Measurements from ENCODE around the gene CISH. TPM values are rescaled to one million over a fixed set of nuclear protein-coding genes. Genes with fewer than 3 reads are reported as not detected.
A peak's percentile ranks its signal among the peaks of the same experiment; 100 is the strongest.

CISH gene
- total RNA-seq, 1 experiment from 2014 or later: 2.3 TPM

- Histone ChIP-seq H3K79me2 (ENCODE audit: low read length) (peaks cover 95% of the 10 kb centered on the region), H3K36me3 (ENCODE audit: low read depth, low read length) (peaks cover 17% of the 10 kb centered on the region), H3K4me1 (ENCODE audit: insufficient read depth, low read length) (peaks cover 92% of the 10 kb centered on the region), H3K9me3 (ENCODE audit: low read length) (no peaks in the 10 kb centered on the region), H3K9ac (ENCODE audit: low read length) (no peak overlapping the region), H3K9me2 (replicated peaks; ENCODE audit: low read length) (no peaks in the 10 kb centered on the region), H4K20me1 (ENCODE audit: low read length) (no peaks in the 10 kb centered on the region), H3K4me3 (ENCODE audit: low read length) (no peak overlapping the region), H3K27ac (ENCODE audit: low read length) (0 out of 2 replicates have a peak overlapping the region, but pooled peaks have one; percentile 6), H2AFZ (ENCODE audit: low read length) (no peak overlapping the region), H3F3A (ENCODE audit: low read length, unreplicated experiment) (no peaks in the 10 kb centered on the region), H3K4me2 (ENCODE audit: low read length) (peak overlapping the region; percentile 52), H3K27me3 (ENCODE audit: low read length) (no peaks in the 10 kb centered on the region)
- intact Hi-C loops (cut with micrococcal nuclease): loop anchor here (5.0 kb wide), 1 partner anchor 348 kb away; no protein-coding TSS in a partner anchor
- POLR2A ChIA-PET (ENCODE audit: unreplicated experiment): interaction anchor here (0.7 kb wide), 1 partner anchor 11 kb away, joined by 3 read pairs; no protein-coding TSS in a partner anchor
- DNase-seq (no peak), ATAC-seq (no peak)
- CTCF ChIA-PET: no interaction called here
- TF ChIP-seq CTCF (conservative IDR thresholded peaks at IDR 0.05; ENCODE audit: low read depth, low read length) (no peak), EZH2 (IDR thresholded peaks at IDR 0.05; ENCODE audit: low read length, unreplicated experiment) (no peak)
- no TSS peak for BruUV-seq (replicated peaks)
These were observed 12.4 kb upstream of the CISH start for GRCh38 chr3:50623840-50624474.

- no peak overlapping the region for H3K4me3 ChIP-seq (ENCODE audit: low read length)
- no peak overlapping the region for H3K4me2 ChIP-seq (ENCODE audit: low read length)
- ChIA-PET POLR2A (ENCODE audit: unreplicated experiment) (interaction anchor here (0.7 kb wide), 1 partner anchor 12 kb away, joined by 3 read pairs; no protein-coding TSS in a partner anchor), CTCF (no interaction called here)
- peaks cover 17% of the 10 kb centered on the region; the same call in 1 of the 2 replicates for H3K36me3 ChIP-seq (ENCODE audit: low read depth, low read length)
- no TSS peak for BruUV-seq (replicated peaks)
- no peak for ATAC-seq
- H3K9ac ChIP-seq (ENCODE audit: low read length): no peak overlapping the region
- no peaks in the 10 kb centered on the region for H3K27me3 ChIP-seq (ENCODE audit: low read length)
- no peak overlapping the region for H2AFZ ChIP-seq (ENCODE audit: low read length)
- DNase-seq: no peak
- intact Hi-C loops (cut with micrococcal nuclease): loop anchor here (5.0 kb wide), 1 partner anchor 349 kb away; no protein-coding TSS in a partner anchor
- H3K9me3 ChIP-seq (ENCODE audit: low read length): no peaks in the 10 kb centered on the region
- no peaks in the 10 kb centered on the region for H3K9me2 ChIP-seq (replicated peaks; ENCODE audit: low read length)
- peaks cover 95% of the 10 kb centered on the region for H3K79me2 ChIP-seq (ENCODE audit: low read length)
- TF ChIP-seq CTCF (conservative IDR thresholded peaks at IDR 0.05; ENCODE audit: low read depth, low read length): no peak
- no peak for TF ChIP-seq EZH2 (IDR thresholded peaks at IDR 0.05; ENCODE audit: low read length, unreplicated experiment)
- no peak for TF ChIP-seq EZH2phosphoT487 (IDR thresholded peaks at IDR 0.05; ENCODE audit: borderline replicate concordance, low read length)
- no peaks in the 10 kb centered on the region for H4K20me1 ChIP-seq (ENCODE audit: low read length)
- no peaks in the 10 kb centered on the region for H3F3A ChIP-seq (ENCODE audit: low read length, unreplicated experiment)
- H3K27ac ChIP-seq (ENCODE audit: low read length): no peak overlapping the region
- peaks cover 90% of the 10 kb centered on the region for H3K4me1 ChIP-seq (ENCODE audit: insufficient read depth, low read length)
These were observed 11.3 kb upstream of the CISH start for GRCh38 chr3:50622881-50623280.

- BruUV-seq (replicated peaks): no TSS peak
- Histone ChIP-seq H3K27me3 (ENCODE audit: low read length) (no peaks in the 10 kb centered on the region), H3K9me3 (ENCODE audit: low read length) (no peaks in the 10 kb centered on the region), H4K20me1 (ENCODE audit: low read length) (no peaks in the 10 kb centered on the region), H3K27ac (ENCODE audit: low read length) (peak overlapping the region; percentile 65), H3K36me3 (ENCODE audit: low read depth, low read length) (peaks cover 17% of the 10 kb centered on the region; the same call in 1 of the 2 replicates), H2AFZ (ENCODE audit: low read length) (no peak overlapping the region), H3K79me2 (ENCODE audit: low read length) (peaks cover 87% of the 10 kb centered on the region), H3F3A (ENCODE audit: low read length, unreplicated experiment) (peaks cover 4% of the 10 kb centered on the region), H3K4me3 (ENCODE audit: low read length) (peak overlapping the region; percentile 9; the same call in 1 of the 2 replicates), H3K4me1 (ENCODE audit: insufficient read depth, low read length) (peaks cover 79% of the 10 kb centered on the region), H3K9me2 (replicated peaks; ENCODE audit: low read length) (no peaks in the 10 kb centered on the region), H3K9ac (ENCODE audit: low read length) (no peak overlapping the region), H3K4me2 (ENCODE audit: low read length) (peak overlapping the region; percentile 93)
- ATAC-seq (peak; percentile 9), DNase-seq (peak; percentile 85)
- no peak for TF ChIP-seq EZH2 (IDR thresholded peaks at IDR 0.05; ENCODE audit: low read length, unreplicated experiment)
- no peak for TF ChIP-seq CTCF (conservative IDR thresholded peaks at IDR 0.05; ENCODE audit: low read depth, low read length)
- no peak for TF ChIP-seq EZH2phosphoT487 (IDR thresholded peaks at IDR 0.05; ENCODE audit: borderline replicate concordance, low read length)
- POLR2A ChIA-PET (ENCODE audit: unreplicated experiment): no interaction called here
- CTCF ChIA-PET: no interaction called here
- intact Hi-C loops (cut with micrococcal nuclease): loop anchor here (5.0 kb wide), 1 partner anchor 351 kb away; no protein-coding TSS in a partner anchor
These were observed 9.2 kb upstream of the CISH start for GRCh38 chr3:50620820-50621219.

All from PC-3 (cell line).